HL-60 (cell line): ENCODE results near the gene NCBP2L.

Experiments
- POLR2AphosphoS5 ChIP-seq: IDR thresholded peaks from 2 replicates; pipeline ENCODE4 v1.6.1; 2012; ENCODE audit warnings: low read depth
- TF ChIP-seq, protein P1 (sequence below): IDR thresholded peaks from one replicate; pipeline ENCODE4 v1.5.1; 2011; ENCODE audit warnings: low read length, control low read depth, inconsistent platforms; ENCODE audit not compliant: insufficient read depth
- TF ChIP-seq, protein P2 (sequence below): IDR thresholded peaks from 2 replicates; pipeline ENCODE4 v1.6.1; 2012; ENCODE audit warnings: low read depth; ENCODE audit not compliant: insufficient replicate concordance

DNA sequence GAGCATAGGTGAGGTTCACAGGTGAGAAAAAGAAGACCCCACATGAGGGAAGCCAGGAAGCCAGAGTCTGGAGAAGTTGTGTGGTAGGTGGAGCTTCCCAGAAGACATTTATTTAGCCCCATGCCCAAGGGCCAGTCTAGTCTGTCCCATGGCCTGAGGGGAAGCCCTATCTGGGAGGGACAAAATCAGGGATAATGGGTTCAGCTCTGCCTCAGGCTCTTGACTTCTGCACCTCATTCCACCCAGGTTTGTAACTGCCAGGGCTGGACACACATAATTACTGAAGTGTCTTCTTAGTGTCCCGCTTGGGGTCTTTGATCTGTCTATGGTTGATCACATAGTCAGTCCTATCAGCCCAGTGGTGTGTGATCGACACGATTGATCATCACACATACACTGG lies 38.0 kb upstream of the NCBP2L start:
- TF ChIP-seq POLR2AphosphoS5, result no peak
- TF ChIP-seq, protein P1, sequence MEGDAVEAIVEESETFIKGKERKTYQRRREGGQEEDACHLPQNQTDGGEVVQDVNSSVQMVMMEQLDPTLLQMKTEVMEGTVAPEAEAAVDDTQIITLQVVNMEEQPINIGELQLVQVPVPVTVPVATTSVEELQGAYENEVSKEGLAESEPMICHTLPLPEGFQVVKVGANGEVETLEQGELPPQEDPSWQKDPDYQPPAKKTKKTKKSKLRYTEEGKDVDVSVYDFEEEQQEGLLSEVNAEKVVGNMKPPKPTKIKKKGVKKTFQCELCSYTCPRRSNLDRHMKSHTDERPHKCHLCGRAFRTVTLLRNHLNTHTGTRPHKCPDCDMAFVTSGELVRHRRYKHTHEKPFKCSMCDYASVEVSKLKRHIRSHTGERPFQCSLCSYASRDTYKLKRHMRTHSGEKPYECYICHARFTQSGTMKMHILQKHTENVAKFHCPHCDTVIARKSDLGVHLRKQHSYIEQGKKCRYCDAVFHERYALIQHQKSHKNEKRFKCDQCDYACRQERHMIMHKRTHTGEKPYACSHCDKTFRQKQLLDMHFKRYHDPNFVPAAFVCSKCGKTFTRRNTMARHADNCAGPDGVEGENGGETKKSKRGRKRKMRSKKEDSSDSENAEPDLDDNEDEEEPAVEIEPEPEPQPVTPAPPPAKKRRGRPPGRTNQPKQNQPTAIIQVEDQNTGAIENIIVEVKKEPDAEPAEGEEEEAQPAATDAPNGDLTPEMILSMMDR, result no peak
- TF ChIP-seq, protein P2, sequence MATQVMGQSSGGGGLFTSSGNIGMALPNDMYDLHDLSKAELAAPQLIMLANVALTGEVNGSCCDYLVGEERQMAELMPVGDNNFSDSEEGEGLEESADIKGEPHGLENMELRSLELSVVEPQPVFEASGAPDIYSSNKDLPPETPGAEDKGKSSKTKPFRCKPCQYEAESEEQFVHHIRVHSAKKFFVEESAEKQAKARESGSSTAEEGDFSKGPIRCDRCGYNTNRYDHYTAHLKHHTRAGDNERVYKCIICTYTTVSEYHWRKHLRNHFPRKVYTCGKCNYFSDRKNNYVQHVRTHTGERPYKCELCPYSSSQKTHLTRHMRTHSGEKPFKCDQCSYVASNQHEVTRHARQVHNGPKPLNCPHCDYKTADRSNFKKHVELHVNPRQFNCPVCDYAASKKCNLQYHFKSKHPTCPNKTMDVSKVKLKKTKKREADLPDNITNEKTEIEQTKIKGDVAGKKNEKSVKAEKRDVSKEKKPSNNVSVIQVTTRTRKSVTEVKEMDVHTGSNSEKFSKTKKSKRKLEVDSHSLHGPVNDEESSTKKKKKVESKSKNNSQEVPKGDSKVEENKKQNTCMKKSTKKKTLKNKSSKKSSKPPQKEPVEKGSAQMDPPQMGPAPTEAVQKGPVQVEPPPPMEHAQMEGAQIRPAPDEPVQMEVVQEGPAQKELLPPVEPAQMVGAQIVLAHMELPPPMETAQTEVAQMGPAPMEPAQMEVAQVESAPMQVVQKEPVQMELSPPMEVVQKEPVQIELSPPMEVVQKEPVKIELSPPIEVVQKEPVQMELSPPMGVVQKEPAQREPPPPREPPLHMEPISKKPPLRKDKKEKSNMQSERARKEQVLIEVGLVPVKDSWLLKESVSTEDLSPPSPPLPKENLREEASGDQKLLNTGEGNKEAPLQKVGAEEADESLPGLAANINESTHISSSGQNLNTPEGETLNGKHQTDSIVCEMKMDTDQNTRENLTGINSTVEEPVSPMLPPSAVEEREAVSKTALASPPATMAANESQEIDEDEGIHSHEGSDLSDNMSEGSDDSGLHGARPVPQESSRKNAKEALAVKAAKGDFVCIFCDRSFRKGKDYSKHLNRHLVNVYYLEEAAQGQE, result no peak
